ENCODE results near the gene ANKS1A. TPM values are rescaled to one million over a fixed set of nuclear protein-coding genes. Genes with fewer than 3 reads are reported as not detected.

ANKS1A gene
- total and polyA plus RNA-seq, 10 donors: 5.1 to 68.9 (median 45.6) TPM

- Histone ChIP-seq H3K9me3 (no peaks in the 10 kb centered on the region), H3K36me3 (peaks cover 0 to 48% (median 18%) of the 10 kb centered on the region in 6 donors), H3K4me1 (peaks cover 0 to 4% (median 0%) of the 10 kb centered on the region in 6 donors), H3K4me3 (no peak overlapping the region), H3K27ac (no peak overlapping the region), H3K27me3 (replicated peaks in 1 of 7) (no peaks in the 10 kb centered on the region)
- TF ChIP-seq CTCF (IDR thresholded peaks at IDR 0.05 in 8 of 11, conservative IDR thresholded peaks at IDR 0.05 in 3 of 11) (no peak), POLR2A (IDR thresholded peaks at IDR 0.05) (no peak), POLR2AphosphoS5 (IDR thresholded peaks at IDR 0.05) (no peak)
- DNase-seq: no peak
- WGBS, 5 donors: 92 to 99% (median 96%) methylated on average over 3 of the region's 3 CpGs
- intact Hi-C loops (cut with DNase I; ENCODE audit: low total_unique reads): no loop called here
These were observed 78.4 kb downstream of the ANKS1A start for GRCh38 chr6:34967461-34967860.

GRCh38 chr6:34969662-34970265 lies 80.7 kb downstream of the ANKS1A start:
- Histone ChIP-seq H3K4me3 (no peak overlapping the region), H3K27me3 (replicated peaks in 1 of 7) (no peaks in the 10 kb centered on the region), H3K36me3 (peaks cover 0 to 55% (median 18%) of the 10 kb centered on the region in 6 donors), H3K9me3 (no peaks in the 10 kb centered on the region), H3K27ac (no peak overlapping the region), H3K4me1 (peaks cover 0 to 4% (median 0%) of the 10 kb centered on the region in 6 donors)
- no peak for DNase-seq
- intact Hi-C loops (cut with DNase I; ENCODE audit: low total_unique reads): no loop called here
- TF ChIP-seq POLR2AphosphoS5 (IDR thresholded peaks at IDR 0.05) (no peak), CTCF (IDR thresholded peaks at IDR 0.05 in 8 of 11, conservative IDR thresholded peaks at IDR 0.05 in 3 of 11) (no peak), POLR2A (IDR thresholded peaks at IDR 0.05) (no peak)
- WGBS, 5 donors: 87 to 94% (median 91%) methylated on average over 7 of the region's 7 CpGs

- Histone ChIP-seq H3K4me3 (no peak overlapping the region), H3K36me3 (peaks cover 0 to 58% (median 18%) of the 10 kb centered on the region in 6 donors), H3K4me1 (no peaks in the 10 kb centered on the region), H3K9me3 (no peaks in the 10 kb centered on the region), H3K27me3 (replicated peaks in 1 of 7) (no peaks in the 10 kb centered on the region), H3K27ac (no peak overlapping the region)
- TF ChIP-seq POLR2AphosphoS5 (IDR thresholded peaks at IDR 0.05) (no peak), POLR2A (IDR thresholded peaks at IDR 0.05) (no peak), CTCF (IDR thresholded peaks at IDR 0.05 in 8 of 11, conservative IDR thresholded peaks at IDR 0.05 in 3 of 11) (no peak)
- no peak for DNase-seq
- WGBS, 5 donors: 96 to 100% (median 96%) methylated on average over 3 of the region's 3 CpGs
- intact Hi-C loops (cut with DNase I; ENCODE audit: low total_unique reads): no loop called here
These were observed 81.4 kb downstream of the ANKS1A start for GRCh38 chr6:34970488-34970887.

GRCh38 chr6:34970957-34971356 lies 81.9 kb downstream of the ANKS1A start:
- DNase-seq: no peak
- no peaks in the 10 kb centered on the region for H3K27me3 ChIP-seq (replicated peaks in 1 of 7)
- WGBS, 5 donors: 79 to 91% (median 86%) methylated on average over 2 of the region's 2 CpGs
- no peak overlapping the region for H3K4me3 ChIP-seq
- no peaks in the 10 kb centered on the region for H3K9me3 ChIP-seq
- intact Hi-C loops (cut with DNase I; ENCODE audit: low total_unique reads): no loop called here
- TF ChIP-seq POLR2A (IDR thresholded peaks at IDR 0.05) (no peak), POLR2AphosphoS5 (IDR thresholded peaks at IDR 0.05) (no peak), CTCF (IDR thresholded peaks at IDR 0.05 in 8 of 11, conservative IDR thresholded peaks at IDR 0.05 in 3 of 11) (no peak)
- peaks cover 0 to 58% (median 18%) of the 10 kb centered on the region in 6 donors for H3K36me3 ChIP-seq
- H3K4me1 ChIP-seq: no peaks in the 10 kb centered on the region
- H3K27ac ChIP-seq: no peak overlapping the region
